ENCODE data around the gene RGS16. TPM values are rescaled to one million over a fixed set of nuclear protein-coding genes. Genes with fewer than 3 reads are reported as not detected.

The RGS16 gene
- total RNA-seq, 1 donor from 2014 or later = 12.0 TPM

- H3K27me3 ChIP-seq = no peaks in the 10 kb centered on the region
- H3K9me3 ChIP-seq = no peaks in the 10 kb centered on the region
- no peaks in the 10 kb centered on the region for H3K4me1 ChIP-seq
- H3K4me3 ChIP-seq = no peak overlapping the region
- DNase-seq (no peak), ATAC-seq (no peak)
- no peaks in the 10 kb centered on the region for H3K36me3 ChIP-seq
- intact Hi-C loops (cut with DNase I) = no loop called here
- no peak for TF ChIP-seq CTCF (IDR thresholded peaks at IDR 0.05)
- no peak overlapping the region for H3K27ac ChIP-seq
These were observed 24.9 kb upstream of the RGS16 start for GRCh38 chr1:182629080-182629479.

- H3K4me1 ChIP-seq = no peaks in the 10 kb centered on the region
- H3K27ac ChIP-seq = no peak overlapping the region
- no peak overlapping the region for H3K4me3 ChIP-seq
- ATAC-seq (no peak), DNase-seq (no peak)
- intact Hi-C loops (cut with DNase I) = no loop called here
- no peaks in the 10 kb centered on the region for H3K36me3 ChIP-seq
- no peaks in the 10 kb centered on the region for H3K27me3 ChIP-seq
- H3K9me3 ChIP-seq = no peaks in the 10 kb centered on the region
- no peak for TF ChIP-seq CTCF (IDR thresholded peaks at IDR 0.05)
These were observed 24.5 kb upstream of the RGS16 start for GRCh38 chr1:182628657-182629056.

- Histone ChIP-seq H3K9me3 (no peaks in the 10 kb centered on the region), H3K27me3 (no peaks in the 10 kb centered on the region), H3K36me3 (no peaks in the 10 kb centered on the region), H3K4me3 (no peak overlapping the region), H3K4me1 (no peaks in the 10 kb centered on the region), H3K27ac (no peak overlapping the region)
- ATAC-seq (no peak), DNase-seq (no peak)
- no peak for TF ChIP-seq CTCF (IDR thresholded peaks at IDR 0.05)
- intact Hi-C loops (cut with DNase I) = no loop called here
These were observed 23.4 kb upstream of the RGS16 start for GRCh38 chr1:182627622-182628021.

- ATAC-seq (no peak), DNase-seq (no peak)
- H3K4me1 ChIP-seq = no peaks in the 10 kb centered on the region
- no peak for TF ChIP-seq CTCF (IDR thresholded peaks at IDR 0.05)
- H3K27ac ChIP-seq = no peak overlapping the region
- intact Hi-C loops (cut with DNase I) = no loop called here
- H3K4me3 ChIP-seq = no peak overlapping the region
- H3K27me3 ChIP-seq = no peaks in the 10 kb centered on the region
- no peaks in the 10 kb centered on the region for H3K9me3 ChIP-seq
- no peaks in the 10 kb centered on the region for H3K36me3 ChIP-seq
These were observed 22.3 kb upstream of the RGS16 start for GRCh38 chr1:182626527-182626926.

- Histone ChIP-seq H3K9me3 (no peaks in the 10 kb centered on the region), H3K4me3 (no peak overlapping the region), H3K27me3 (no peaks in the 10 kb centered on the region), H3K4me1 (no peaks in the 10 kb centered on the region), H3K36me3 (no peaks in the 10 kb centered on the region), H3K27ac (no peak overlapping the region)
- no peak for TF ChIP-seq CTCF (IDR thresholded peaks at IDR 0.05)
- intact Hi-C loops (cut with DNase I) = no loop called here
- DNase-seq = no peak
- no peak for ATAC-seq
These were observed 21.7 kb upstream of the RGS16 start for GRCh38 chr1:182625719-182626504.
